HEK293T (cell line): ENCODE data around the gene PLCB1.

ENCODE experiments used
- BHLHE40 ChIP-seq: fragments of 450-650 bp; IDR thresholded peaks from 2 replicates; pipeline ENCODE4 v1.6.1; 2016; ENCODE audit warnings: mild to moderate bottlenecking, moderate library complexity, borderline replicate concordance
- ELF4 ChIP-seq: fragments of 450-650 bp; IDR thresholded peaks from 2 replicates; pipeline ENCODE4 v1.6.1; 2017; ENCODE audit warnings: antibody characterized with exemption
- ZNF384 ChIP-seq: fragments of 450-650 bp; IDR thresholded peaks from 2 replicates; pipeline ENCODE4 v1.6.1; 2016

GRCh38 chr20:8787090-8787489 is 655.0 kb downstream of the PLCB1 start:
- TF ChIP-seq BHLHE40: no peak
- TF ChIP-seq ZNF384: no peak
- TF ChIP-seq ELF4: no peak
